Neutrophil (primary cell): ENCODE results near the gene NUDT9.
"Not testable (repeated sequence)": the region's sequence is repeated elsewhere in the genome, so short reads cannot be mapped to it uniquely, and the experiment has no call there.

ENCODE experiments used
- H3K27ac ChIP-seq: fragments of 200-600 bp; sonication (generic); 2 replicates; pipeline ENCODE4 v1.5.1; 2016; ENCODE audit warnings: mild to moderate bottlenecking, moderate library complexity
- H3K27me3 ChIP-seq: fragments of 200-600 bp; sonication (generic); 2 replicates; pipeline ENCODE4 v1.6.0; 2016; ENCODE audit warnings: mild to moderate bottlenecking
- H3K36me3 ChIP-seq: fragments of 200-600 bp; sonication (generic); 2 replicates; pipeline ENCODE4 v1.5.1; 2017
- H3K4me1 ChIP-seq, 2 experiments: fragments of 200-600 bp in 1 of 2; sonication (generic) in 1 of 2; 1 replicate in 1 of 2; 2 replicates in 1 of 2; pipeline versions ENCODE4 v1.5.1 to v1.6.1; 2013 to 2016; ENCODE audit warnings: low read depth in 1 of 2, low read length in 1 of 2, mild to moderate bottlenecking in 1 of 2, moderate library complexity in 1 of 2; ENCODE audit not compliant: control insufficient read depth in 1 of 2, insufficient read depth in 1 of 2
- H3K4me3 ChIP-seq, 2 experiments: fragments of 200-600 bp in 1 of 2; sonication (generic) in 1 of 2; 1 replicate in 1 of 2; 2 replicates in 1 of 2; pipeline ENCODE4 v1.5.1; 2013 to 2016; ENCODE audit warnings: low read depth in 1 of 2, low read length in 1 of 2, mild to moderate bottlenecking in 1 of 2, moderate library complexity in 1 of 2
- H3K9me3 ChIP-seq: fragments of 200-600 bp; sonication (generic); 2 replicates; pipeline ENCODE4 v1.5.1; 2016
- CTCF ChIP-seq: fragments of 200-600 bp; sonication (generic); IDR thresholded peaks from 2 replicates; pipeline ENCODE4 v1.5.1; 2016; ENCODE audit warnings: antibody characterized with exemption

Gene NUDT9

GRCh38 chr4:87490664-87491369 lies 68.4 kb downstream of the NUDT9 start:
- Histone ChIP-seq H3K4me1 (no peaks in the 10 kb centered on the region), H3K27me3 (no peaks in the 10 kb centered on the region), H3K27ac (no peak overlapping the region), H3K36me3 (no peaks in the 10 kb centered on the region), H3K4me3 (no peak overlapping the region), H3K9me3 (no peaks in the 10 kb centered on the region)
- no peak for TF ChIP-seq CTCF

- no peak for TF ChIP-seq CTCF
- Histone ChIP-seq H3K9me3 (no peaks in the 10 kb centered on the region), H3K4me3 (no peak overlapping the region)
Measured at GRCh38 chr4:87491436-87491835, 69.1 kb downstream of the NUDT9 start.

GRCh38 chr4:87491851-87492250 lies 69.5 kb downstream of the NUDT9 start:
- H3K4me1 ChIP-seq, H3K27ac ChIP-seq, H3K36me3 ChIP-seq, H3K27me3 ChIP-seq, H3K4me3 ChIP-seq, H3K9me3 ChIP-seq: not testable (repeated sequence)

More at GRCh38 chr4:87491436-87491835, 69.1 kb downstream of the NUDT9 start:
- Histone ChIP-seq H3K27ac (no peak overlapping the region), H3K36me3 (no peaks in the 10 kb centered on the region), H3K4me1 (no peaks in the 10 kb centered on the region), H3K27me3 (no peaks in the 10 kb centered on the region)

- no peak overlapping the region for H3K4me3 ChIP-seq
- no peaks in the 10 kb centered on the region for H3K36me3 ChIP-seq
- no peak for TF ChIP-seq CTCF
Measured at GRCh38 chr4:87493115-87493514, 70.7 kb downstream of the NUDT9 start.

GRCh38 chr4:87497159-87497558 lies 74.8 kb downstream of the NUDT9 start:
- TF ChIP-seq CTCF, result peak; percentile 22
- Histone ChIP-seq H3K4me3 (no peak overlapping the region), H3K4me1 (no peaks in the 10 kb centered on the region), H3K9me3 (no peaks in the 10 kb centered on the region), H3K27ac (no peak overlapping the region), H3K27me3 (no peaks in the 10 kb centered on the region), H3K36me3 (no peaks in the 10 kb centered on the region)

More at GRCh38 chr4:87493115-87493514, 70.7 kb downstream of the NUDT9 start:
- no peak overlapping the region for H3K27ac ChIP-seq
- H3K4me1 ChIP-seq, result no peaks in the 10 kb centered on the region
- H3K9me3 ChIP-seq, result no peaks in the 10 kb centered on the region
- H3K27me3 ChIP-seq, result no peaks in the 10 kb centered on the region

- no peak overlapping the region for H3K4me3 ChIP-seq
- H3K27ac ChIP-seq, result no peak overlapping the region
- H3K36me3 ChIP-seq, result no peaks in the 10 kb centered on the region
- no peaks in the 10 kb centered on the region for H3K9me3 ChIP-seq
- TF ChIP-seq CTCF, result no peak
- no peaks in the 10 kb centered on the region for H3K4me1 ChIP-seq
- H3K27me3 ChIP-seq, result no peaks in the 10 kb centered on the region
Measured at GRCh38 chr4:87497578-87497977, 75.2 kb downstream of the NUDT9 start.
